ENCODE measurements around the gene SERPINH1.

- TF ChIP-seq POLR2A (IDR thresholded peaks at IDR 0.05) (no peak), CTCF (IDR thresholded peaks at IDR 0.05) (no peak)
These were observed 4.1 kb downstream of the SERPINH1 start for GRCh38 chr11:75565916-75566762.

All from testis (tissue), 2 donors.